ENCODE measurements around the gene BRD9.
A peak's percentile ranks its signal among the peaks of the same experiment; 100 is the strongest.

Gene BRD9

DNA sequence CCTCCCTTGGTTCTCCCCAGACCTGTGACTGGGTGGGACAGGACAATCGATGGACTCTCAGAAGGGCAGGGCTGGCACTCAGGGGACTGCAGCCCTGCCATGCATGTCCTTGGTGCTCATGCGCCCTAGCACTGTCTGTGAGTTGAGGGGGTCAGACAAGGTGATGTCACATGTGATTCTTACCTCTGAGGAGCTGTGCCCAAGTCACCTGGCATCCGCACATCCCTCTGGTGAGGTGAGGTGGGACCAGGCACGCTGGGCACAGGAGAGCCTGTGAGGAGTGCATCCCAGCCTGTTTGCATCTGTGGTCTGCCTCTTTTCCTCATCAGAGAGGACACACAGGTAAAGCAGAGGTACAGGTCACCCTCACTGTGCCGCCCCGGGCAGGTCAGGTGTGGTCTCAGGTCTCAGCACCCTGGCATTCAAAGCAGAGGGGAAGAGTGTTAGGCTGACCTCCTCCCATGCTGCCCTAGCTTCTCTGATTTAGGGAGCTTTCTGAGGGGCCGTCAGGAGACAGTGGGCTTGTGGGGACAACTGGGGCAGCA lies 14.8 kb upstream of the BRD9 start:
- H3K4me3 ChIP-seq (ENCODE audit: low read depth, low read length): no peak overlapping the region
- TF ChIP-seq, protein P1, sequence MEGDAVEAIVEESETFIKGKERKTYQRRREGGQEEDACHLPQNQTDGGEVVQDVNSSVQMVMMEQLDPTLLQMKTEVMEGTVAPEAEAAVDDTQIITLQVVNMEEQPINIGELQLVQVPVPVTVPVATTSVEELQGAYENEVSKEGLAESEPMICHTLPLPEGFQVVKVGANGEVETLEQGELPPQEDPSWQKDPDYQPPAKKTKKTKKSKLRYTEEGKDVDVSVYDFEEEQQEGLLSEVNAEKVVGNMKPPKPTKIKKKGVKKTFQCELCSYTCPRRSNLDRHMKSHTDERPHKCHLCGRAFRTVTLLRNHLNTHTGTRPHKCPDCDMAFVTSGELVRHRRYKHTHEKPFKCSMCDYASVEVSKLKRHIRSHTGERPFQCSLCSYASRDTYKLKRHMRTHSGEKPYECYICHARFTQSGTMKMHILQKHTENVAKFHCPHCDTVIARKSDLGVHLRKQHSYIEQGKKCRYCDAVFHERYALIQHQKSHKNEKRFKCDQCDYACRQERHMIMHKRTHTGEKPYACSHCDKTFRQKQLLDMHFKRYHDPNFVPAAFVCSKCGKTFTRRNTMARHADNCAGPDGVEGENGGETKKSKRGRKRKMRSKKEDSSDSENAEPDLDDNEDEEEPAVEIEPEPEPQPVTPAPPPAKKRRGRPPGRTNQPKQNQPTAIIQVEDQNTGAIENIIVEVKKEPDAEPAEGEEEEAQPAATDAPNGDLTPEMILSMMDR (IDR thresholded peaks at IDR 0.05; ENCODE audit: insufficient read depth, low read depth, low read length, missing control alignments): no peak
- no peak for DNase-seq (ENCODE audit: low read depth)

DNA sequence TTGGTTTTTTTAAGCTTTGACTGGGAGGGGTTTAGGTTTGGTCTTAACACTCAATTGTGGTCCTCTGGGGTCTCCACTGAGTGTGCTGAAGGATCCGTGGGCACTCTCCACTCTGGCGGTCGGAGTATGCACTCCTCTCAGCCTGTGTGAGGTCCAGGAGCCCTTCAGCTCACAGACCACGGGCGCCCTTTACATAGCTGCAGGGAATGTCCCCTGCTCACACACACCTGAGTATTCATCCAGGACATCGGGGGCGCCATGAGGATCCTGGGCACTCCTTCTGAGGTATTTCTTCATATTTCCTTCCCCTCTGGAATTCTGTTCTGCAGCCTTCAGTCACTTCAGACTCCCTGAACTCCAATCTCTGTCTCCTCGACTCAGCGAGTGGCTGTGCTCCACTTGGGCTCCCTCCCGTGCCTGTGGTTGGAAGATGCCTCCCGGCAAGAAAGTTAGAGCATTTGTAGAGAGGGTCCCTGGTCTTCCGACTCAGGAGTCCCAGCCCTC lies 12.6 kb upstream of the BRD9 start:
- H3K4me3 ChIP-seq (ENCODE audit: low read depth, low read length): no peak overlapping the region
- no peak for DNase-seq (ENCODE audit: low read depth)
- TF ChIP-seq, protein P1 (IDR thresholded peaks at IDR 0.05; ENCODE audit: insufficient read depth, low read depth, low read length, missing control alignments): no peak

DNA sequence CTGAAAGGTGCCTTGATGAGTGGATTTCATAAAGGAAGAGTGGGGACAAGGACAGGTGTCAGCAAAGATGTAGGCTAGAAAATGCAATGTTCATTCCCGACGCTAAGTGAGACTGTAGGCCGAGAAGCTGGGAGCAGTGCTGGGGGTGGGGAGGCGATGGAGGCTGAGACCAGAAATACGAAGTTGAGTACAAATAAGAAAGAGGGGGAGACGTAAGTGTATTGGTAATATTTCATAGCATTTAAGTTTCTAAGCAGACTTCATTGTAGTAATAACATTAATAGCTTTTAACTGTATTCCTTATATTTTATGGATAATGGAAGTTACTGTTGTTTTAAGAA lies 11.1 kb upstream of the BRD9 start:
- H3K4me3 ChIP-seq (ENCODE audit: low read depth, low read length): no peak overlapping the region
- TF ChIP-seq, protein P1 (IDR thresholded peaks at IDR 0.05; ENCODE audit: insufficient read depth, low read depth, low read length, missing control alignments): no peak
- no peak for DNase-seq (ENCODE audit: low read depth)

DNA sequence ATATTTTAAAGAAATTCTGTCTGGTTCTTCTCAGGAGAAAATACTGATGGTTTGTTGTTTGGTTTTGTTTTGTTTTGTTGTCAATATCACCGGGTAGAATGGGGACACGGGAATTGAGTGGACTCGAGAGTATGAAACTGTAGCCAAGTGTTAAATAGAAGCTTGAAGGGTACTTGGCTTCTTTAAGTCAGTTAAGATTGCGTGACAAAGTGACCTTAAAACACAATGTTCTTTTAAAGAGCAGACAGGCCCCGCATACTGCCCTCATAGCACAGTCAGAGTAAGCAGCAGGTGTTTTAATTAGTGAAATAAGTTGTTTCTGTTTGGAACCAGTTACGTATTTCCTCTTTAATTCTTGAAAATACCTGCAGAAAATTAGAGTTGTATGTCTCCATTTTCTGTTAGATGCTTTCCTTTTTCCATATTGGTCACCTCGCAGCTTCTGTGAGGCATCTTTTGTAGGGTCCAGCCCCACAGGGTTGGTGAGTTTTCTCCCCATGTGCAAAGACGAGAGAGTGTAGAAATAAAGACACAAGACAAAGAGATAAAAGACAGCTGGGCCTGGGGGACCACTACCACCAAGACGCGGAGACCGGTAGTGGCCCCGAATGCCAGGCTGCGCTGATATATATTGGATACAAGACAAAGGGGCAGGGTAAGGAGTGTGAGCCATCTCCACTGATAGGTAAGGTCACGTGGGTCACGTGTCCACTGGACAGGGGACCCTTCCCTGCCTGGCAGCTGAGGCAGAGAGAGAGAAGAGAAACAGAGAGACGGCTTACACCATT lies 9.7 kb upstream of the BRD9 start:
- DNase-seq (ENCODE audit: low read depth): no peak
- H3K4me3 ChIP-seq (ENCODE audit: low read depth, low read length): no peak overlapping the region
- TF ChIP-seq, protein P1 (IDR thresholded peaks at IDR 0.05; ENCODE audit: insufficient read depth, low read depth, low read length, missing control alignments): no peak

DNA sequence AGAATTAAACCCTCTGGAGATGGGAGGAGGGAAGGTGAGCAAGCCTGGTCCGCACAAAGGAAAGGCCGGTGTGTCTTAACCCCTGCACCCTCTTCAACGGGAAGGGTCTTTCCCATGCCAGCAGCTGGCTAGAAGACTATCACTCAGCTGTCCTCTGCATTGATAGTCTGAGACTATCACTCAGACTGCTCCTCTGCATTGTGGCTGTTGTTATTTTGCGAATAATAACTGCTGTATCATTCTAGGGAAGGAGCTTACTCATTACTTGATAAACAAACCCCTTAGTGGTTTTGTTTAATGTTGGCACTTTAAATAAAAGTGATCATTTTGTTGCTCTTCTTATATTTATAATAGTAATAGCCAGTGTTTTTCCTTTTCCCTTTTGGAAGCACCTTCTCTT lies 8.2 kb upstream of the BRD9 start:
- H3K4me3 ChIP-seq (ENCODE audit: low read depth, low read length): no peak overlapping the region
- TF ChIP-seq, protein P1 (IDR thresholded peaks at IDR 0.05; ENCODE audit: insufficient read depth, low read depth, low read length, missing control alignments): no peak

DNA sequence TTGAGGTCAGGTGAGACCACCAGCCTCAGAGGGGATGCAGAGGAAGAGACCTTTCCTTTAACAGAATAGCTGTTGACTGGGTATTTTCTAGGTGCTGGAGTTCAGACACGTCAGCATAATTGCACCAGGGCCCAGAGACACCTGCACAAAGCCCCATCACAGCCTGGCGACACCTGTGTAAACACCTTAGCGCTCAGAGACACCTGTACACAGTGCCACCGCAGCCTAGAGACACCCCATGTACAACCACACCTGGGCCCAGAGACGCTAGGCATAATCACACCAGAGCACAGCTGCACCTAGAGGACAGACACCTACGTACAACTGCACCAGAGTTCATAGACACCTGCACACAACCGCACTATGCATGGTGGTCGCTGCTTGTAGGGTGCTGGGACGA lies 1.1 kb upstream of the BRD9 start:
- TF ChIP-seq, protein P1 (IDR thresholded peaks at IDR 0.05; ENCODE audit: insufficient read depth, low read depth, low read length, missing control alignments): no peak
- no peak for DNase-seq (ENCODE audit: low read depth)
- peak overlapping the region; percentile 65 for H3K4me3 ChIP-seq (ENCODE audit: low read depth, low read length)

More for the DNA sequence above, 8.2 kb upstream of the BRD9 start:
- DNase-seq (ENCODE audit: low read depth): no peak

Data from GM12865 (cell line).